Measurements from ENCODE around the gene DLK1. TPM values are rescaled to one million over a fixed set of nuclear protein-coding genes. Genes with fewer than 3 reads are reported as not detected.

DLK1 gene
- total and polyA plus RNA-seq, 2 of the 13 experiments (the other 11 are each of a cell fraction or from before 2014, with no cell fraction given) = 95.5 to 312 TPM

DNA sequence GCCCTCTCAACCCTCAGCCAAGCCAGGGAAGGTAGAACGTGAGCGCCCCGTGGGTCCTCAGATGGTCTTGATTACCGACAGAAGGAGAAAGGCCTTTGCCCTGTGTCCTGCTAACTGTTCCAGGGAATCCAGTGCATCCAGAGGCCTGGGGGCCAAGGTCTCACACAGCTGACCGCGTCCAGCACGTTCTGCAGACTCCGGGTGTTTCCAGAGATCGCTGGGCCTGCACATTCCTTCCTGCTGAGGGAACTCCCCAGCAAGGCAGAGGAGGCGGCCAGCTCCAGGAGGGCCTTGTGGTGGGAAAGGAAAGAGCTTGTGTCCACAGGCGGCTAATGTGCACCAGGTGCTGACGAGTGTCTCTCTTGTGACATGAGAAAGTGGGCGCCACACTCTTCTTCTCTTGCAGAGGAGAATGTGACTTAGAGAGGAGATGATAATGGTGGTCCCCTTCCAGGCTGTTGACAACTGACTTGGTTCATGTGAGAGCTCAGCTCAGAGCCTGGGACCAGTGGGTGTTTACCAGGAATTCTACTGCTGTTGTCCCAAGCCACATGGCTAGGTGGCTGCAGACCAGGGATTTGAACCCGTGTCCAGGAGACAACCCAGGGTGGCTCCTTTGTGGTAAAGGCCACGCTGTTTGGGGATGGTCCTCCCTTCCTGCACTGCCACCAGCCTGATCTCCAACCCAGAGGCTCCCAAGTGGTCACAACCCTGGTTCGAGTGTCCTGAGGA is 46.8 kb upstream of the DLK1 start (continued):
- TF ChIP-seq ISL2 (CRISPR knock-in tag; IDR thresholded peaks at IDR 0.05) = peak; percentile 57; the same call in 1 of the 2 replicates
- no peak for TF ChIP-seq MTF2 (CRISPR knock-in tag; IDR thresholded peaks at IDR 0.05; ENCODE audit: borderline replicate concordance)
- TF ChIP-seq ZNF574 (CRISPR knock-in tag; IDR thresholded peaks at IDR 0.05) = peak; percentile 74; the same call in 1 of the 2 replicates
- no peak for TF ChIP-seq ZNF136 (CRISPR knock-in tag; IDR thresholded peaks at IDR 0.05; ENCODE audit: low read depth)
- TF ChIP-seq, protein P1, sequence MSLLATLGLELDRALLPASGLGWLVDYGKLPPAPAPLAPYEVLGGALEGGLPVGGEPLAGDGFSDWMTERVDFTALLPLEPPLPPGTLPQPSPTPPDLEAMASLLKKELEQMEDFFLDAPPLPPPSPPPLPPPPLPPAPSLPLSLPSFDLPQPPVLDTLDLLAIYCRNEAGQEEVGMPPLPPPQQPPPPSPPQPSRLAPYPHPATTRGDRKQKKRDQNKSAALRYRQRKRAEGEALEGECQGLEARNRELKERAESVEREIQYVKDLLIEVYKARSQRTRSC (CRISPR knock-in tag; IDR thresholded peaks at IDR 0.05; ENCODE audit: low read depth) = peak; percentile 82; the same call in 1 of the 2 replicates
- TF ChIP-seq GLMP (CRISPR knock-in tag; IDR thresholded peaks at IDR 0.05; ENCODE audit: borderline replicate concordance) = no peak
- TF ChIP-seq ZNF644 (CRISPR knock-in tag; IDR thresholded peaks at IDR 0.05; ENCODE audit: low read depth) = peak; percentile 61; the same call in 1 of the 2 replicates
- no peak for TF ChIP-seq CENPBD1 (CRISPR knock-in tag; IDR thresholded peaks at IDR 0.05; ENCODE audit: borderline replicate concordance, low read depth)
- TF ChIP-seq RORA (CRISPR knock-in tag; IDR thresholded peaks at IDR 0.05) = no peak
- TF ChIP-seq, protein P2, sequence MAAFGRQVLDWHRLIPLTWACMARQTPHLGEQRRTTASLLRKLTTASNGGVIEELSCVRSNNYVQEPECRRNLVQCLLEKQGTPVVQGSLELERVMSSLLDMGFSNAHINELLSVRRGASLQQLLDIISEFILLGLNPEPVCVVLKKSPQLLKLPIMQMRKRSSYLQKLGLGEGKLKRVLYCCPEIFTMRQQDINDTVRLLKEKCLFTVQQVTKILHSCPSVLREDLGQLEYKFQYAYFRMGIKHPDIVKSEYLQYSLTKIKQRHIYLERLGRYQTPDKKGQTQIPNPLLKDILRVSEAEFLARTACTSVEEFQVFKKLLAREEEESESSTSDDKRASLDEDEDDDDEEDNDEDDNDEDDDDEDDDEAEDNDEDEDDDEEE (CRISPR knock-in tag; IDR thresholded peaks at IDR 0.05) = peak; percentile 76; the same call in 1 of the 2 replicates
- no peak for TF ChIP-seq PRDM4 (CRISPR knock-in tag; IDR thresholded peaks at IDR 0.05; ENCODE audit: borderline replicate concordance)
- no peak for TF ChIP-seq HOXD1 (CRISPR knock-in tag; IDR thresholded peaks at IDR 0.05)
- peak; percentile 70; the same call in 1 of the 2 replicates for TF ChIP-seq ZIK1 (CRISPR knock-in tag; IDR thresholded peaks at IDR 0.05; ENCODE audit: borderline replicate concordance, low read depth)
- TF ChIP-seq CBX5 (CRISPR knock-in tag; IDR thresholded peaks at IDR 0.05; ENCODE audit: borderline replicate concordance) = peak; percentile 24; the same call in 1 of the 2 replicates
- no peak; the same call in 1 of the 2 replicates for TF ChIP-seq KDM4B (CRISPR knock-in tag; IDR thresholded peaks at IDR 0.05)
- no peak for TF ChIP-seq FLYWCH1 (CRISPR knock-in tag; IDR thresholded peaks at IDR 0.05)
- 0 out of 2 replicates have a peak, but pooled peaks have one; percentile 72 for TF ChIP-seq ZNF790 (CRISPR knock-in tag; IDR thresholded peaks at IDR 0.05; ENCODE audit: borderline replicate concordance)
- TF ChIP-seq ZNF431 (CRISPR knock-in tag; IDR thresholded peaks at IDR 0.05; ENCODE audit: borderline replicate concordance, low read depth) = peak; percentile 18; the same call in 1 of the 2 replicates
